Measurements from ENCODE around the gene RDH13.

Gene RDH13

DNA sequence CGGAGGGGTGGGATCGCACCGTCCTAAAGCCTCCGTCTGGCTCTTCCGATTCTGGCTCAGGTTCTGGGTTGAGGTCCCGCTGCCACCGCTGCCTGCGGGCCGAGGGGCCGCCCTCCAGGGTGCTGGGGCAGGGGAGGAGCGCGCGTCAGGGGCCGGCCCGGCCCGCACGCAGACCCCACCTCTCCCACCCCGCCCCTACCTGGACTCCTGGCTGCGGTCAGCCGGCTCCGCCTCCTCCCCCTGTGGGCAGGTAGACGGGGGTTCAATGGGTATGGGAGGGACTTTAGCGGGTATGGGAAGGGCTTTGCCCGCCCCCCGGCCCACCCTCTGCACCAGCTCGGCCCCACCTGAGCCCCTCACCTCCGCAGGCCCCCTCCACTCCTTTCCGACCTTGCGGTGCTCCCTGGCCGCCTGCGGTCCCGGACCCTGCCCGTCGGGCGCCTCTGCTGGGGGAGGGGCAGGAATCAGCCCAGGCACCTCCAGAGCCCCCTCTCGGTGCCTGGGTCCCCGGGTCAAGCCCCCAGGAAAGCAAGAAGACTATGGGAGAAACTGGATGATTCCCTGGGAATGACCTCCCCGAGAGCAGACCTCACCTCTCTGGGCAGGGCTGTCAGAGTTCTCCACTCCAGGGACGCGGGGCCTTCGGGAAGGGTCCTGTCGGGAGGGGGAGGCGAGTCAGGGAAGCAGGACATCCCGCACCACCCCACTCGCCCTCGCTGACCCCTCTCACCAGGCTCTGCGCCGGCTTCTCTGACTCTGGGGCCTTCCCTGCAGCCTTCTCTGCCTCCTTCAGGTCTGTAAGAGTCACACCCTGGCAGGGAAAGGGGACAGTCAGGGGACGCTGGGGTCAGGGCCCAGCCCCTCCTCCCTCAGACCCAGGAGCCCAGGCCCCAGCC lies 29.7 kb upstream of the RDH13 start:
- in situ Hi-C loops (cut with HindIII; ENCODE audit: low sequenced_read_pairs): no loop called here

DNA sequence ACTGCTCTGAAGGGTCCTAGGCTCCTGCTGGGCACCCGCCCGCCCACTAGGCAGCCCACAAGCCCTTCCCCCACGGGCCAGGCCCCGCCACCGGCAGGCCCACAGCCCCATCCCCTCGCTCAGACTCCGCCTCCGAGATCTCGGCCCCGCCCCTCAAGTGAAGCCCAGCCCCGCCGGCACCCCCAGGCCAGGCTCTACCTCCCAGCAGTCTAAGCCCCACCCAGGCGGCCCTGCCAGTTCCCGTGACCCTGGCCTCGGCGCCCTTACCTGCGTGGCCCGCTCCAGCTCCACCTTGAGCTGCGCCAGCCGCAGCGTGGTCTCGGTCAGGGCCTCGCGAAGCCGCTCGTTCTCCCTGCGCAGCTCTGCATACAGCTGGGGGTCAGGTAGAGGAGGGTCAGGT lies 29.0 kb upstream of the RDH13 start:
- in situ Hi-C loops (cut with HindIII; ENCODE audit: low sequenced_read_pairs): no loop called here

DNA sequence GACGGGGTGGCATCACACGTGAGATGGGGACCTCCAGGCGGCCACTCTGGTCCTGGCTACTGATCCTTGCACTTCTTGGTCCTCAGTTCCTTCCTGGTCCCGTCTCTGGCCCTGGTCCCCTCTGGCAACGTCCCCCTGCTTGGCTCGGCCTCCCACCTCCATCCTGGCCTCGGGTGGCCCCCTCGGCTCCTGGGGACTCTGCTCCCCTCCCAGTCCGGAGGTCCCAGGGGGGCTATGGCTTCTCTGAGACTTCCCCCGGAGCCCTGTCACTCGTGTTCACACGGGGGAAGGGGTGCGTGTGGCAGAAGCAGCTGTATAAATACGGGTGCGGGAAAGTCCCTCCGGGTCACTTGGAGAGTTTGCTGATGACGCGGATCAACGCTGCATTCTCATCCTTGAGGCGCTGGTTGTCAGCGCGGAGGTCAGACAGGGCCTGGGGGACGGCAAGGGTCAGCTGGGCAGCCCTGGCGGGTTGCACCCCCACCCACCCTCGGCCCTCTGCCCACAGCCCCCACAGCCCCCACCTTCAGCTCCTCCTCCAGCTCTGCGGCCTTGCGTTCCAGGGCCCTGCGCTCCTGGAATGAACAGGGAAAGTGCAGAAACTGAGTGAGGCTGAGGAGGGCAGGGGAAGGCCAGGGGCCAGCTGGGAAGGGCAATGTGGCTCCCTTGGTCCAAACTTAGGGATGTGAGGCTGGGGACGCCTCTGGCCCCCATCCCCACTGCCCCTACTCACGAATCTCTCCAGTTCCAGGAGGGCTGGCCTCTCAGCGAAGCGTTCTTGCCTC lies 28.4 kb upstream of the RDH13 start:
- in situ Hi-C loops (cut with HindIII; ENCODE audit: low sequenced_read_pairs): no loop called here

DNA sequence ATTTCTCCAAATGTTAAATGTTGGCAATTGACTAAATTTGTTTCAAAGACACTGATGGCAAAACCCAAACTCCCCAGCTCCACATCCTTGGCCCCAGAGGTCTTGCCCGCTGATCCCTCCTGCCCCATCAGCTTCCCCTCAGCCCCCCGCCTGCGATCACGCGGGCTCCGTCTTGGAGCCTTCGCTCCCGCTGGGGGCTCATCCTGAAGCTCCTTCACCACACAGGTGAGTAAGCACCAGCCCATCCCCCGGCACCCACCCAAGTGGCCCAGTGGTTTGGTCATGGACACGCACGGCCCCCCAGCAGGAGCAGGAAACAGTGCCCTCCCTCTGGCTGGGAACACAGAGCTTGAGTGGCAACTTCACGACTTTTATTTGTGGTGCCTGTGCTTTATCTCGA lies 27.6 kb upstream of the RDH13 start:
- in situ Hi-C loops (cut with HindIII; ENCODE audit: low sequenced_read_pairs): no loop called here

DNA sequence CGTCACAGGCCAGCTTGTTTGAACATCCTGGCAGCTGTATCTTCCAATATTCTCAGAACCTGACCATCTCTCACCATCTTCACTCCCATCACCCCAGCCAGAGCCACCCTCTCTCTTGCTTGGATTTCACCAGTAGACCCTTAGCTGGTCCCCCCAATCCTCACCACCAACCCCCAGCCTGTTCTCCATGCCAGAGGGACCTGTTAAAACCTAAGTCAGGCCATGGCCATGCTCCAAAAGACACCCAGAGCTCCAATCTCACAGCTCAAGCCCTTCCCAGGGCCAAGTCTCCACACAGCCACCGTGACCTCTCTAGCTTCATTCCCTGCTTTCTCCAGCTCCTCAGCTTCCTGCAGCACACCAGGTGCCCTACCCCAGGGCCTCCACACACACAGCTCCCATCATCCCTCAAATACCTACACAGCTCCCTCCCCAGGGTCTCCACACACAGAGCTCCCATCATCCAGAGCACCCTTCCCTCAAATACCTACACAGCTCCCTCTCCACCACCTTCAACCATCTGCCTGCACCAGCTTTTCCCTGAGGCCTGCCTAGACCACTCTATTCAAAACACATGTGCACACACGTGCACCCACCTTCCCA lies 26.5 kb upstream of the RDH13 start:
- in situ Hi-C loops (cut with HindIII; ENCODE audit: low sequenced_read_pairs): no loop called here

DNA sequence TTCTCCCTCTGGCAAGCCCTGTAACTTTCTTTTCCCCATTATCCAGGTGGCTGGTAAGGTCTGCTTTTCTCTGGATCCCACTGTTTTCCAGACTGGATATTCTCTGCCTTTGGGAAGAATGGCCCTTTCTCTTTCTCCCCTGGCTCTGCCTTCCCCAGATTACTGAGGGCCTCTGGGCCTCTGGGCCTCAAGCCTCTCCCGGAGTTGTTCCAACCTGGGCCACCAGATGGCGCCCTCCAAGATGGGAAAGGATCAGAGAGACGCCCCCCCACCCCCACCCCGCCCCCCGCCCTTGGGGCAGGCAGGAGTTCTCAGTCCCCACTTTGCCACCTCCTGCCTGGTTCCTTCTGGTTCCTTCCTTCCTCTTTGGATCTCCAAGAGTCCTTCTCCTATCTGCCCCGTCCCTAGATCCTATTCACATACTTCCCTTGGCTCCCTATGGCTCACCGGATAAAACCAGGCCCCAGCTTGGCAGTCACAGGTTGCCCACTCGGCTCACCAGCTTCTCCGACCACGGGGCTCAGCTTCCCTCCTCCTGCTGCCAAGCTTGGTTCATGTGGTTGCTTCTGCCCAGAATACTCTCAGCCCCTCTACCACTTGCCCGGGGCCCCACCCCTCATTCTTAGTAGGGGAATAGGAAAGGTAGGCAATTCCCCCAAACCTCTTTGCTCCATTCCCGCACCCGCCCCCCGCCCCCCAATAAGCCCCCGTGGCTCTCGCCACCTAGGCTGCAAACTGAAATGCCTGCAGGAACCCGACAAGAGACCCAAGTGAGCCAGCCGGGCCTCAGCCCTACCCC lies 25.8 kb upstream of the RDH13 start:
- in situ Hi-C loops (cut with HindIII; ENCODE audit: low sequenced_read_pairs): no loop called here

DNA sequence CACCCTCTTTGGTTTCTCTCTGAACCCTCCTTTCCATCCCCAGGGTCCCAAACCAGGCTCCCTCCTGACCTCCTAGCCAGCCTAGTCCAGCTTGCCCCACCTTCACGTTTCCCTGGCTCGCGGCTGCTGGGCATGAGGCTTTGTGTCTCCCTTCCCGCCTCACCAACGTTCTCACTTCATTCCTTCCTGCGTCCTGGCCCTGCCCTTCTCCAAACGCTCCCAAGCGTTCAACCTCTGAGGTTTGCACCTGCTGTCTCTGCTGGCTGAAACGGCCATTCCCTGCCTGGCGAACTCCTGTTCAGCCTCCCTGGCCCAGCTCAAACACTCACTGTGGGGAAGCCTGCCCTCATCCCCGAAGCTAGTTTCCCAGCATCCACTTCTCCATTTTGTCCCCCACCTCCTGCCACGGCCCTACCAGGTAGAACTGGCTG lies 25.1 kb upstream of the RDH13 start:
- in situ Hi-C loops (cut with HindIII; ENCODE audit: low sequenced_read_pairs): no loop called here

DNA sequence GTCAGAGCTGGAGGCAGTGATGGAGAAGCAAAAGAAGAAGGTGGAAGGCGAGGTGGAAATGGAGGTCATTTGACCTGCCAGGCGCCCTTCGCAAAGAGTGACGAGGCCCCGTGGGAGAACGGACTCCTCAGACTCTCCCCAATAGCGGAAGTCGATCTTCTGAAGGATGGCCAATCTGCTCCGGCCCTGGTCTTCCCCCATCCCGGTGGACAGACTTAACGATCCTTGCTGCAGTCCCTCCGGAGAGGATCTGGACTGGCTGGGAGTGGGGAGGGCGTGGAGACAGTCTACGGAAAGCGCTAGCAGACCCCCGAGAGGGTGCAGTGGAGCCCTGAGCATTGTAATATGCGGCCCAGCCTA lies 24.6 kb upstream of the RDH13 start:
- in situ Hi-C loops (cut with HindIII; ENCODE audit: low sequenced_read_pairs): no loop called here

DNA sequence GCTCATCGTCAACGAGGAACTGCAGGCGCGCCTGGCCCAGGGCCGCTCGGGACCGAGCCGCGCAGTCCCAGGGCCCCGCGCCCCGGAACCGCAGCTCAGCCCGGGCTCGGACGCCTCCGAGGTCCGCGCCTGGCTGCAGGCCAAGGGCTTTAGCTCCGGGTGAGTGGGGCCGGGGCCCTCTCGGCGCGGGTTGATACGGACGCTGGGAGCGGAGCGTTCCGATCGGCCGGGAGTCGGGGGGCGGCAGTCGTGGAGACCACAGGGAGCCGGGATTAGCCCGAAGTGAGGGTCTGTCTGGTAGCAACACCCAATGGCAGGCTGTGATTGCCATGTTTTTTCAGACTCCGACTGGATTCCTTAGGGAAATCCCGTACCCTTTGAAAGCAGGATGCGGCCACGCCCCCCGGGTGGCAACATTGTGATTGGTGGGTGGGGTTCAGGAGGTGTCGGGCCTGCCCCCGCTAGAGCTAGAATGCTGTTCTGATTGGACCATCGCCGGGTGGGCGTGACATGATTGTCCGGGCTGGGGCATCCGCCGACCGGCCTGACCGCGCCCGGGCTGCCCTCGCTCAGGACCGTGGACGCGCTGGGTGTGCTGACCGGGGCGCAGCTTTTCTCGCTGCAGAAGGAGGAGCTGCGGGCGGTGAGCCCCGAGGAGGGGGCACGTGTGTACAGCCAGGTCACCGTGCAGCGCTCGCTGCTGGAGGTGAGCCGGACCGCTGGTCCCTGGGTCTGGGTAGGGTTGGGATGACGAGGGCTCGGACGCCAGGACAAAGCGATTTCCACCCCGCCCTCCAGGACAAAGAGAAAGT lies 24.0 kb upstream of the RDH13 start:
- in situ Hi-C loops (cut with HindIII; ENCODE audit: low sequenced_read_pairs): no loop called here

DNA sequence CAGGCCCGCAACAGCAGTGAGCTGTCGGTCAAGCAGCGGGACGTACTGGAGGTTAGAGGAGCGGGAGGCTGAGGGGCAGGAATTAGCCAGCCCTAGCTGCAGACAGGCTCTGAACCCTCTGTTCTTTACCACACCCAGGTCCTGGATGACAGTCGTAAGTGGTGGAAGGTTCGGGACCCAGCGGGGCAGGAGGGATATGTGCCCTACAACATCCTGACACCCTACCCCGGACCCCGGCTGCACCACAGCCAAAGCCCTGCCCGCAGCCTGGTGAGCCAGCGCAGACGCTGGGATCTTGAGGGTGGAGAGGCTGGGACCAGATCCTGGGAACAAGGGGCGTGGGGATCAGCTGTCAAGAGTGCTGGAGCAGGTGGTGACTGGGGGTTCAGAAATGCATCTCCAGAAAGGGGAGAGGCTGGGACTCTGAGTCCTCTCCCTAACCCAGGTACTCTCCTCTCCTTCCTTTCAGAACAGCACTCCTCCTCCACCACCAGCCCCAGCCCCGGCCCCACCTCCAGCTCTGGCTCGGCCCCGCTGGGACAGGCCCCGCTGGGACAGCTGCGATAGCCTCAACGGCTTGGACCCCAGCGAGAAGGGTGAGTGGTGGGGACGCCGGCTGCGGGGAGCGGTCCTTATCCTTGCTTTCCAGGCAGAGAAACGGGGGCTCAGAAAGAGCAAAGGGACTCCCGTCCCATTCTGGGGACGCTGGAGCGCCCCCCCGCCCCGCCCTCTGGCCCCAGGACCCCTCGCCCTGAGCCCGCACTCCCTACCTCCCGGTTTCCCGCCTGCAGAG lies 23.2 kb upstream of the RDH13 start:
- in situ Hi-C loops (cut with HindIII; ENCODE audit: low sequenced_read_pairs): no loop called here

DNA sequence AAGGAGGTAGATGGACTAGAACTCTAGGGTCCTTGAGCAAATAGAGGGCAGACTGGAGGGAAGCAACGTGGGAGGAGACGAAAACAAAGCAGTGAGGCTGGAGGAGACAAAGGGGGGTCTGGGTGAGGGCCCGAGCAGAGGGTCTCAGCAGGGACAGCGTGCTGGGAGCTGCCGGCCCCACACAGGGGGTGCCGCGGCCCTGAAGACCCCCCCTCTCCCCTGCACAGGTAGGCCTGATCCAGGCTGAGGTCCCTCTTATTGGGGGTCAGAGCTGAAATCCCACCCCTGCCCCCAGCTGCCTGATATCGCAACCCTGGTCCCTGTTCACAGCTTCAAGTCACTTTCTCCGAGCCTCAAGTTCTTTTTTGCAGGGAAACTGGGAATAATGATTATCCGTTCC lies 21.5 kb upstream of the RDH13 start:
- in situ Hi-C loops (cut with HindIII; ENCODE audit: low sequenced_read_pairs): no loop called here

DNA sequence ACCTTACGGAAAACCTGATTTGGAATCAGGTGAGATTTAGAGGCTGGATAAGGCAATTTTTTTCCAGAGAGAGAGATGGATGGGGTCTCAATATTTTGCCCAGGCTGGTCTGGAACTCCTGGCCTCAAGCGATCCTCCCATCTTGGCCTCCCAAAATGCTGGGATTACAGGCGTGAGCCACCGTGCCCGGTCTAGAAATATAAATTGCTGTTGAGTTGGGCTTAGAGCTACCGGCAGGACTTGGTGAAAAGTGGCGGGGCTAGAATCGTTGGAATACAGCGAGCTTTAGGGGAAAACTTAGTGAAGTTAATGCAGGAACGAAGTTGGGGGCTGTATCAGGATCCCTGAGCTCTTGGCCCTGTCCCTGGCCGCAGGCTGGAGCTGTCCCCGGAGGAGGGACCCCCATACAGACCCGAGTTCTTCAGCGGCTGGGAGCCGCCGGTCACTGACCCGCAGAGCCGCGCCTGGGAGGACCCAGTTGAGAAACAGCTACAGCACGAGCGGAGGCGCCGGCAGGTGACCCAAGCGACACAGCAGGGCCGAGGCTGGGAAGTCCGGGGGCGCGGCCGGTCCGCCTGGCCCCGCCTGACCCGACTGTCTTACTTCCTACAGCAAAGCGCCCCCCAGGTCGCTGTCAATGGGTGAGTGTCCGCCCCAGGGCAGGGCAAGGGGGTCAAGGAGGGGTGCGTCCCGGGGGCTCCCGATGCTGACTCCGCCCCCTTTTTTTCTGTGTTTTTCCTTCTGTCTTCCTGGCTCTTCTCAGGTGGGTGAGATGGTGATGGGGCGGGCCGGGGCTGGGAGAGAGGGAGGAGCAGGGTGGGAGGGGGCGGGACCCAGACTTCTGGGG lies 20.3 kb upstream of the RDH13 start:
- in situ Hi-C loops (cut with HindIII; ENCODE audit: low sequenced_read_pairs): no loop called here

DNA sequence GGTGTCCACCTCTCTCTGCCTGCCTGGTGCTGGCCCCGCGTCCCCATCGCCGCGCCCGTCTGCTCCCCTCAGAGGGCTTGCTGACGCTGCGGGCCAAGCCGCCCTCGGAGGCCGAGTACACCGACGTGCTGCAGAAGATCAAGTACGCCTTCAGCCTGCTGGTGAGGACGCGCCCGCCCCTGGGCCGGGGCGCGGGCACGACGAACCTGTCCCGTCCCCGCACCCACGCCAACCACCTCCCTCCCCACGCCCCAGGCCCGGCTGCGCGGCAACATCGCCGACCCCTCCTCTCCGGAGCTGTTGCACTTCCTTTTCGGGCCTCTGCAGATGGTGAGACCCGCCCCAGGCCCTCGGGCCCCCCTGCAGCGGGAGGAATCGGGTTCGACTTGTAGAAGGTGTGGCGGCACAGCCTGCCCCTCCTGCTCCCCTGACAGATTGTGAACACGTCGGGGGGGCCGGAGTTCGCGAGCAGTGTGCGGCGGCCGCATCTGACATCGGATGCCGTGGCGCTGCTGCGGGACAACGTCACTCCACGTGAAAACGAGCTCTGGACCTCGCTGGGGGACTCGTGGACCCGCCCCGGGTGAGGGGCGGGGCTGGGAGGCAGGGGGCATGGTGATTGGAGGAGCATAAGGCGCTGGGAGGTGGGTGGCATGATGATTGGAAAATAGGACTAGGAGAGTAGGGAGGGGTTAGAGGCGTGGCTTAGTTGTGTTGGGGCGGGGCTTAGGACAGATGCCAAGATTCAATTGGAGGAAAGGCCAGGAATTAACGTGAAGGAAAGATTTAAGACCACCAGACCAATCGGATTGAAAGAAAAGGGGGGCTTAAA lies 19.3 kb upstream of the RDH13 start:
- in situ Hi-C loops (cut with HindIII; ENCODE audit: low sequenced_read_pairs): no loop called here

DNA sequence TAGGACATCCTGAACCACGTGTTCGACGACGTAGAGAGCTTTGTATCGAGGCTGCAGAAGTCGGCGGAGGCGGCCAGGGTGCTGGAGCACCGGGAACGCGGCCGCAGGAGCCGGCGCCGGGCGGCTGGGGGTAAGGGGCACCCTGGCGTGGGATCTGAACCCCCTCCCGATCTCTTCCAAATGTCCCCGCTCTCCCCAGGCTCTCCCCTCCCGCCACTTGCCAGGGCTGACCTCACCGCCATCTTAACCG lies 18.7 kb upstream of the RDH13 start:
- in situ Hi-C loops (cut with HindIII; ENCODE audit: low sequenced_read_pairs): no loop called here

DNA sequence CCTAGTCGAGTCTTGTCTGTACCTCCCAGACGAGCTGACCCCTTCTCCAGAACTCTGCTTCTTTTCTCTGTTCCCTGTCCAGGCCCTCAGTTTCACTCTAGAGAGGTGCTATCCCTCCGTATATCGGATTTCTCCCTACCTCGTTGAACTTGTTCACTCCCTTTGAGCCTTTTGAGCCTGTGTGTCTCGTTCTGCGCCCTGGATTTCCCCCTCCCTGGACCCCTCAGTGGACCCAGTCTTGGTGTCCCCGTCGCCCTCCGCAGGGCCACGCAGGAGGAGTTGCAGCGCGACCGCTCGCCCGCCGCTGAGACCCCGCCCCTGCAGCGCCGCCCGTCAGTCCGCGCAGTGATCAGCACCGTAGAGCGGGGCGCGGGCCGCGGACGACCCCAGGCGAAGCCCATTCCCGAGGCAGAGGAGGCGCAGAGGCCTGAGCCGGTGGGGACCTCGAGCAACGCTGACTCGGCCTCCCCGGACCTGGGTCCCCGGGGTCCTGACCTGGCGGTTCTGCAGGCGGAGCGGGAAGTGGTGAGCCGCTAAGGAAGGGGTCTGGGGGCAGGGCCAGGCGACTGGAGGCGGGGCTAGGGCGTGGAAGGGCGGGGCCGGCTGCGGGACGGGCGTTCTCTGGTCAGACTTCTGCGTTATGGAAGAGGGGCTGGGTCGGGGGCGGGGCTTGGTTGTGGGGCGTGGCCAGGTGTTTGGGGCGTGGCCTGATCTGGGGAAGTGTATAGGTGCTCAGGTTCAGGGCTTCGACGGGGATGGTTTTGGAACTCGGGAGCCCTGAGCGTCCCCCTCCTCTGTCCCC lies 18.2 kb upstream of the RDH13 start:
- in situ Hi-C loops (cut with HindIII; ENCODE audit: low sequenced_read_pairs): no loop called here

DNA sequence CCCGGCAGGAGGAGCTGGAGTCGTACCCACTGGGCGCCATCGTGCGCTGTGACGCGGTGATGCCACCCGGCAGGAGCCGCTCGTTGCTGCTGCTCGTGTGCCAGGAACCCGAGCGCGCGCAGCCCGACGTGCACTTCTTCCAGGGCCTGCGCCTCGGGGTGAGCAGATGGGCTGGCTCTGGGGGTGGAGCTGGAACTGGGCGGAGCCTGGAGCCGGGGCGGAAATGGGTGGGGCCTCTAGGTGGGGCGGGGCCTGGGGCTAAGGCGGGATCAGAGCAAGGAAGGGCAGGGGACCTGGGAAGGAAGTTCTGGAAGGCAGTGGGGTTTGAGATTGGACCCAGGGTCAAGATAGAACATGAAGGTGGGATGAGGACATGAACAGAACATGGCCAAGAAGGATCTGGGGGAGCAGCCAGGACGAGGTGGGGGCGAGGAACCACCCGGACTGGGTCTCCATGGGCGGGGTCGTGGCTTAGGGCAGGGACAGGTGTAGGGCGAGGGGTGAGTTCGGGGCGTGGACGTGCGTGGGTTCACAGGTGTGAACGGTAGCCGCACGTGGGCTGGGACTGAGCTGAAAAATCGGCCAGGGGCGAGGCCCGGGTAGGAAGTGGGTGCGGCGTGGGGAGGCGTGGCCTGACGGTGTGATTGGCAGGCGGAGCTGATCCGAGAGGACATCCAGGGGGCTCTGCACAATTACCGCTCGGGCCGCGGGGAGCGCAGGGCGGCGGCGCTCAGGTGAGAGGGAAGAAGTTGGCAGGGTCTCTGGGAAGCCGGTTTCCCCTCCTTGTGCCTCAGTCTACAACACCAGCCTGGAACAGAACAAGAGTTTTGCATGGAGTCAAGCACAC lies 17.4 kb upstream of the RDH13 start:
- in situ Hi-C loops (cut with HindIII; ENCODE audit: low sequenced_read_pairs): no loop called here
